ENCODE measurements around the gene MED1.

- TF ChIP-seq, protein P1, sequence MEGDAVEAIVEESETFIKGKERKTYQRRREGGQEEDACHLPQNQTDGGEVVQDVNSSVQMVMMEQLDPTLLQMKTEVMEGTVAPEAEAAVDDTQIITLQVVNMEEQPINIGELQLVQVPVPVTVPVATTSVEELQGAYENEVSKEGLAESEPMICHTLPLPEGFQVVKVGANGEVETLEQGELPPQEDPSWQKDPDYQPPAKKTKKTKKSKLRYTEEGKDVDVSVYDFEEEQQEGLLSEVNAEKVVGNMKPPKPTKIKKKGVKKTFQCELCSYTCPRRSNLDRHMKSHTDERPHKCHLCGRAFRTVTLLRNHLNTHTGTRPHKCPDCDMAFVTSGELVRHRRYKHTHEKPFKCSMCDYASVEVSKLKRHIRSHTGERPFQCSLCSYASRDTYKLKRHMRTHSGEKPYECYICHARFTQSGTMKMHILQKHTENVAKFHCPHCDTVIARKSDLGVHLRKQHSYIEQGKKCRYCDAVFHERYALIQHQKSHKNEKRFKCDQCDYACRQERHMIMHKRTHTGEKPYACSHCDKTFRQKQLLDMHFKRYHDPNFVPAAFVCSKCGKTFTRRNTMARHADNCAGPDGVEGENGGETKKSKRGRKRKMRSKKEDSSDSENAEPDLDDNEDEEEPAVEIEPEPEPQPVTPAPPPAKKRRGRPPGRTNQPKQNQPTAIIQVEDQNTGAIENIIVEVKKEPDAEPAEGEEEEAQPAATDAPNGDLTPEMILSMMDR (IDR thresholded peaks at IDR 0.05), result no peak
- no peak for TF ChIP-seq POLR2A (IDR thresholded peaks at IDR 0.05)
These were observed 66.0 kb downstream of the MED1 start for GRCh38 chr17:39385040-39385439.

All from body of pancreas (tissue), 4 donors.